ENCODE data around the gene ZNF670.
"Not testable (repeated sequence)": the region's sequence is repeated elsewhere in the genome, so short reads cannot be mapped to it uniquely, and the experiment has no call there.

The ZNF670 gene

GRCh38 chr1:247037511-247038320, 40.9 kb downstream of the ZNF670 start:
- DNase-seq, result no peak

- DNase-seq, result not testable (repeated sequence)
These were observed 46.3 kb downstream of the ZNF670 start for GRCh38 chr1:247032306-247032705.
